BJ (cell line): ENCODE measurements around the gene IGF2BP3. TPM values are rescaled to one million over a fixed set of nuclear protein-coding genes. Genes with fewer than 3 reads are reported as not detected.
"Not testable (repeated sequence)": the region's sequence is repeated elsewhere in the genome, so short reads cannot be mapped to it uniquely, and the experiment has no call there.

Experiments
- CTCF ChIA-PET: fragments of 350-600 bp; formaldehyde crosslinking; extraction: SDS; loops from one replicate; lab custom pipeline; 2021; ENCODE audit warnings: antibody characterized with exemption, inconsistent platforms; lab: Yijun Ruan, JAX
- POLR2A ChIA-PET: fragments of 300-600 bp; sonication (Branson Sonifier 250); formaldehyde crosslinking; extraction: SDS; loops from one replicate; lab custom pipeline; 2021; ENCODE audit warnings: antibody characterized with exemption; lab: Charles Lee
- DNase-seq: peaks from one replicate; pipeline ENCODE4 v3.0.0-alpha.2; 2011; ENCODE audit warnings: low read depth
- H3K27me3 ChIP-seq: 2 replicates; pipeline ENCODE4 v1.6.0; 2011; ENCODE audit warnings: low read length; ENCODE audit not compliant: control insufficient read depth, insufficient read depth
- H3K36me3 ChIP-seq: 2 replicates; pipeline ENCODE4 v1.5.1; 2011; ENCODE audit warnings: low read length; ENCODE audit not compliant: control insufficient read depth, insufficient read depth
- H3K4me3 ChIP-seq: 2 replicates; pipeline ENCODE4 v1.5.1; 2011; ENCODE audit warnings: low read depth, mild to moderate bottlenecking, control low read depth, low read length
- CTCF ChIP-seq: IDR thresholded peaks from 2 replicates; pipeline ENCODE4 v1.5.1; 2011; ENCODE audit warnings: low read depth, mild to moderate bottlenecking, control low read depth, inconsistent platforms, low read length, moderate library complexity; ENCODE audit not compliant: insufficient read depth
- polyA plus RNA-seq: library from polyadenylated mRNA; depleted of rRNA; stranded (reverse); fragments of >200 nt; gene quantifications from 2 replicates; pipeline ENCODE4 v1.2.3, GENCODE V29; 2011

IGF2BP3 gene
- polyA plus RNA-seq, 1 experiment = 14.4 TPM

- ChIA-PET CTCF (interaction anchor here (1.3 kb wide), 1 partner anchor 27 kb away, joined by 3 read pairs; no protein-coding TSS in a partner anchor), POLR2A (interaction anchor here (0.6 kb wide), 1 partner anchor 24 kb away, joined by 11 read pairs; no protein-coding TSS in a partner anchor)
- Histone ChIP-seq H3K4me3 (peak overlapping the region; percentile 28), H3K27me3 (no peaks in the 10 kb centered on the region), H3K36me3 (no peaks in the 10 kb centered on the region; the same call in 1 of the 2 replicates)
- no peak for TF ChIP-seq CTCF
- DNase-seq = no peak
Observed at GRCh38 chr7:23490357-23491135, 20.3 kb upstream of the IGF2BP3 start.

- H3K27me3 ChIP-seq, CTCF ChIA-PET: not testable (repeated sequence)
Observed at GRCh38 chr7:23488714-23489113, 18.4 kb upstream of the IGF2BP3 start.

GRCh38 chr7:23487670-23488069 is 17.4 kb upstream of the IGF2BP3 start:
- H3K36me3 ChIP-seq = no peaks in the 10 kb centered on the region; the same call in 1 of the 2 replicates
- CTCF ChIA-PET = interaction anchor here (0.7 kb wide), 1 partner anchor 140 kb away, joined by 3 read pairs; no protein-coding TSS in a partner anchor
- H3K4me3 ChIP-seq = no peak overlapping the region
- no peaks in the 10 kb centered on the region for H3K27me3 ChIP-seq
- POLR2A ChIA-PET = no interaction called here
- TF ChIP-seq CTCF = no peak
- DNase-seq = no peak

More at GRCh38 chr7:23488714-23489113, 18.4 kb upstream of the IGF2BP3 start:
- H3K4me3 ChIP-seq, H3K36me3 ChIP-seq, POLR2A ChIA-PET, DNase-seq: not testable (repeated sequence)

- Histone ChIP-seq H3K36me3 (no peaks in the 10 kb centered on the region; the same call in 1 of the 2 replicates), H3K4me3 (no peak overlapping the region), H3K27me3 (peaks cover 2% of the 10 kb centered on the region; the same call in 1 of the 2 replicates)
- CTCF ChIA-PET = no interaction called here
- DNase-seq = no peak
- TF ChIP-seq CTCF = no peak
- POLR2A ChIA-PET = no interaction called here
Observed at GRCh38 chr7:23486002-23486773, 15.9 kb upstream of the IGF2BP3 start.

GRCh38 chr7:23482686-23483085 is 12.4 kb upstream of the IGF2BP3 start:
- ChIA-PET CTCF (no interaction called here), POLR2A (no interaction called here)
- TF ChIP-seq CTCF = no peak
- no peak for DNase-seq
- H3K4me3 ChIP-seq = no peak overlapping the region
- peaks cover 6% of the 10 kb centered on the region; the same call in 1 of the 2 replicates for H3K27me3 ChIP-seq
- no peaks in the 10 kb centered on the region for H3K36me3 ChIP-seq
